Breast epithelium (tissue), 4 donors: Measurements from ENCODE around the gene PI4K2B. TPM values are rescaled to one million over a fixed set of nuclear protein-coding genes. Genes with fewer than 3 reads are reported as not detected.
A peak's percentile ranks its signal among the peaks of the same experiment; 100 is the strongest.
"Not testable (repeated sequence)": the region's sequence is repeated elsewhere in the genome, so short reads cannot be mapped to it uniquely, and the experiment has no call there.

ENCODE experiments used
- DNase-seq, 2 donors: peaks; one replicate each; pipeline ENCODE4 v3.0.0-alpha.2; 2019; ENCODE audit warnings: low spot score in 2 of 2
- H3K27ac ChIP-seq, 2 donors: fragments of 200-600 bp; sonication (generic) in 1 of 2; one replicate each; pipeline ENCODE4 v1.5.1; 2016 to 2019; ENCODE audit warnings: mild to moderate bottlenecking in 1 of 2
- H3K27me3 ChIP-seq, 2 donors: fragments of 200-600 bp; sonication (generic) in 1 of 2; one replicate each; pipeline versions ENCODE4 v1.5.1 to v1.6.0; 2017 to 2019; ENCODE audit warnings: control low read depth in 1 of 2, mild to moderate bottlenecking in 1 of 2
- H3K36me3 ChIP-seq: fragments of 200-600 bp; one replicate; pipeline ENCODE4 v1.5.1; 2019
- H3K4me1 ChIP-seq, 2 donors: fragments of 200-600 bp; sonication (generic); one replicate each; pipeline ENCODE4 v1.5.1; 2016 to 2019; ENCODE audit warnings: control low read depth in 1 of 2
- H3K4me3 ChIP-seq, 3 donors: fragments of 200-600 bp; sonication (generic); 1 replicate in 2 of 3; 2 replicates in 1 of 3; pipeline ENCODE4 v1.5.1; 2016 to 2019; ENCODE audit warnings: mild to moderate bottlenecking in 3 of 3, moderate library complexity in 2 of 3
- H3K9me3 ChIP-seq, 2 donors: fragments of 200-600 bp; sonication (generic) in 1 of 2; one replicate each; pipeline ENCODE4 v1.5.1; 2016 to 2019; ENCODE audit warnings: control low read depth in 1 of 2
- CTCF ChIP-seq, 3 donors: fragments of 450-650 bp; IDR thresholded peaks; one replicate each; pipeline ENCODE4 v1.5.1; 2016 to 2017; ENCODE audit warnings: antibody characterized with exemption in 3 of 3, mild to moderate bottlenecking in 3 of 3, moderate library complexity in 3 of 3
- POLR2A ChIP-seq: fragments of 450-650 bp; IDR thresholded peaks from one replicate; pipeline ENCODE4 v1.6.1; 2016; ENCODE audit warnings: antibody characterized with exemption, mild to moderate bottlenecking, moderate library complexity
- POLR2AphosphoS5 ChIP-seq, 3 donors: sonication (generic); formaldehyde crosslinking; IDR thresholded peaks; one replicate each; pipeline ENCODE4 v1.6.1; 2017; ENCODE audit warnings: antibody characterized with exemption in 3 of 3
- intact Hi-C: fragments of 100-400 bp; cut with DNase I; formaldehyde crosslinking; loops from one replicate; pipeline ENCODE4 v1.15.1; 2023; ENCODE audit warnings: low total_unique reads
- total RNA-seq, 3 donors: library from RNA; depleted of rRNA; stranded (reverse); fragments of >200 nt; gene quantifications; one replicate each; pipeline ENCODE4 v1.1.0, GENCODE V29; 2016

Gene PI4K2B
- total RNA-seq, 3 donors from 2014 or later = 12.3 to 22.0 (median 21.0) TPM

- Histone ChIP-seq H3K27me3 (no peaks in the 10 kb centered on the region), H3K27ac (peak overlapping the region in 1 of 2 donors; percentile 82), H3K9me3 (no peaks in the 10 kb centered on the region), H3K4me1 (peaks cover 0 to 5% of the 10 kb centered on the region in 2 donors), H3K36me3 (no peaks in the 10 kb centered on the region), H3K4me3 (peak overlapping the region; percentile 69 to 82 (median 72))
- TF ChIP-seq POLR2A (no peak), POLR2AphosphoS5 (IDR thresholded peaks at IDR 0.05) (no peak)
- DNase-seq = no peak
- intact Hi-C loops = no loop called here
Observed at GRCh38 chr4:25313201-25313895, 79.5 kb downstream of the PI4K2B start.

- Histone ChIP-seq H3K4me1 (no peaks in the 10 kb centered on the region), H3K27me3 (no peaks in the 10 kb centered on the region), H3K9me3 (no peaks in the 10 kb centered on the region), H3K4me3 (no peak overlapping the region), H3K36me3 (no peaks in the 10 kb centered on the region), H3K27ac (no peak overlapping the region)
- no peak for DNase-seq
- TF ChIP-seq CTCF (IDR thresholded peaks at IDR 0.05) (no peak), POLR2AphosphoS5 (IDR thresholded peaks at IDR 0.05) (no peak), POLR2A (no peak)
- intact Hi-C loops = no loop called here
Observed at GRCh38 chr4:25320336-25320735, 86.5 kb downstream of the PI4K2B start.

GRCh38 chr4:25320773-25321172 lies 86.9 kb downstream of the PI4K2B start:
- H3K4me1 ChIP-seq = no peaks in the 10 kb centered on the region
- H3K36me3 ChIP-seq = no peaks in the 10 kb centered on the region
- TF ChIP-seq CTCF (IDR thresholded peaks at IDR 0.05) = no peak
- TF ChIP-seq POLR2AphosphoS5 (IDR thresholded peaks at IDR 0.05) = no peak
- TF ChIP-seq POLR2A = no peak
- H3K4me3 ChIP-seq = no peak overlapping the region
- no peaks in the 10 kb centered on the region for H3K27me3 ChIP-seq
- no peak for DNase-seq
- no peak overlapping the region for H3K27ac ChIP-seq
- no peaks in the 10 kb centered on the region for H3K9me3 ChIP-seq
- intact Hi-C loops = no loop called here

- H3K4me1 ChIP-seq = no peaks in the 10 kb centered on the region
- H3K9me3 ChIP-seq = no peaks in the 10 kb centered on the region
- DNase-seq = no peak
- H3K36me3 ChIP-seq = no peaks in the 10 kb centered on the region
- no peaks in the 10 kb centered on the region for H3K27me3 ChIP-seq
- no peak overlapping the region for H3K27ac ChIP-seq
- H3K4me3 ChIP-seq = no peak overlapping the region
- intact Hi-C loops = no loop called here
- no peak for TF ChIP-seq POLR2AphosphoS5 (IDR thresholded peaks at IDR 0.05)
- TF ChIP-seq POLR2A = no peak
- no peak for TF ChIP-seq CTCF (IDR thresholded peaks at IDR 0.05)
Observed at GRCh38 chr4:25321703-25322102, 87.9 kb downstream of the PI4K2B start.

- not testable (repeated sequence) for H3K9me3 ChIP-seq, DNase-seq, H3K36me3 ChIP-seq, H3K4me1 ChIP-seq, H3K4me3 ChIP-seq, H3K27me3 ChIP-seq, H3K27ac ChIP-seq
- intact Hi-C loops = loop anchor here (2.0 kb wide), 1 partner anchor 54 kb away; no protein-coding TSS in a partner anchor
Observed at GRCh38 chr4:25328463-25328862, 94.6 kb downstream of the PI4K2B start.

Other genes starting within 250 kb of the PI4K2B start
- 1 to 10 TPM in 2 of 3 donors, under 1 TPM in 1; 0.33 to 2.2 (median 1.2) TPM for gene LGI2, start 203.1 kb upstream of the PI4K2B start, total RNA-seq
- gene SEPSECS, start 73.6 kb upstream of the PI4K2B start, total RNA-seq = 10 to 100 TPM in 2 of 3 donors, 1 to 10 TPM in 1; 8.8 to 18.7 (median 10.8) TPM
- gene ZCCHC4, start 78.7 kb downstream of the PI4K2B start, total RNA-seq = 10 to 100 TPM; 10.7 to 32.1 (median 18.7) TPM
- gene ANAPC4, start 143.2 kb downstream of the PI4K2B start, total RNA-seq = 10 to 100 TPM; 34.6 to 59.7 (median 36.1) TPM